Stomach (tissue), 4 donors: ENCODE results near the gene PLCH2.

Source experiments
- EP300 ChIP-seq: sonication (generic); formaldehyde crosslinking; IDR thresholded peaks from one replicate; pipeline ENCODE4 v1.6.1; 2017; ENCODE audit warnings: antibody characterized with exemption
- POLR2A ChIP-seq, 4 donors: fragments of 450-650 bp; IDR thresholded peaks; one replicate each; pipeline ENCODE4 v1.6.1; 2016; ENCODE audit warnings: antibody characterized with exemption in 4 of 4, control low read depth in 2 of 4, mild to moderate bottlenecking in 1 of 4, moderate library complexity in 1 of 4
- POLR2AphosphoS5 ChIP-seq, 3 donors: sonication (generic); formaldehyde crosslinking; IDR thresholded peaks; one replicate each; pipeline ENCODE4 v1.6.1; 2016; ENCODE audit warnings: antibody characterized with exemption in 3 of 3
- TF ChIP-seq, protein P1 (sequence below), 7 experiments: fragments of 450-650 bp in 4 of 7; fragments of 200-600 bp in 3 of 7; sonication (generic) in 3 of 7; IDR thresholded peaks; one replicate each; pipeline ENCODE4 v1.5.1; 2016 to 2019; ENCODE audit warnings: antibody characterized with exemption in 7 of 7, control low read depth in 2 of 7, mild to moderate bottlenecking in 1 of 7

DNA sequence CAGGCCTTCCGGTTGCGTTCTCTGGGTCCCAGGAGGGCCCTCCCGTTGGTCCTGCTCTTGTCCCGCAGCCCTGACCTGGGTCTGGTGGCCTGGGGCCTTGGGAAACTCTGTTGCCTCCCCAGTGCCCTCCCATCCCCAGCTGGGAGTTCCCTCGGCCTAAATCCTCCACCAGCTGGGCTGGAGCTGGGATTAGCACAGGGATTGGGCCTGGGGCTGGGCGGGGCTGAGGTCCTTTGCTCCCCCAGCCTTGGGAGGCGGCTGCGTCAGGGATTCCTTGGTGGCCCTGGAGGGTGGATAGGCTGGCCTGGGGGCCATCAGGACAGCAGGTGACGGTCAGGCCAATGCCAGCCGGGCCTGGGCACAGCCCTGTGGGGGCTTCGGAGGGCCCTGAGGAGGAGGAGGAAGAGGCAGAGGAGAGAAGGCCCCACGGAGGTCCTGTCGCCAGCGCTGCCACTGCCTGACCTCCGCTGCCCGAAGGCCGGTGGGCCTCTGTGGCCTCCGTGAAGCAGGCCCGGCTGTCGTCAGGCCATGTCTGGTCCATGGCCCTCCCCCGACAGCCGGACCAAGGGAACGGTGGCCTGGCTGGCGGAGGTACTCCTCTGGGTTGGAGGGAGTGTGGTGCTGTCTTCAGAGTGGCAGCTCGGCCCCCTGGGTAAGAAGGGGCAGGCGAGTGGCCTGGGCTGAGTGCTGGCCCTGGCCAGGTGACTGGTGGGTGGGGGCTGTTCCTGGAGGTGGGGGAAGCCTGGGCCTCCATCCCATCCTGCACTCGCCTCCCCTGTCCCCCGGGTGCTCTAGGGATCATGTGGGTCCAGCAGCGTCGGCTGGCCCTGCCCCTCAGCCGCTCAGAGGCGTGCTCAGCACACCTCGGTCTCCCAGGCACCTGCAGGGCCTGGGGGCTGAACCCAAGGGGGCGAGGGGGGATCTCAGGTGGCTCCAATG, at the start of gene PLCH2:
- TF ChIP-seq, protein P1, sequence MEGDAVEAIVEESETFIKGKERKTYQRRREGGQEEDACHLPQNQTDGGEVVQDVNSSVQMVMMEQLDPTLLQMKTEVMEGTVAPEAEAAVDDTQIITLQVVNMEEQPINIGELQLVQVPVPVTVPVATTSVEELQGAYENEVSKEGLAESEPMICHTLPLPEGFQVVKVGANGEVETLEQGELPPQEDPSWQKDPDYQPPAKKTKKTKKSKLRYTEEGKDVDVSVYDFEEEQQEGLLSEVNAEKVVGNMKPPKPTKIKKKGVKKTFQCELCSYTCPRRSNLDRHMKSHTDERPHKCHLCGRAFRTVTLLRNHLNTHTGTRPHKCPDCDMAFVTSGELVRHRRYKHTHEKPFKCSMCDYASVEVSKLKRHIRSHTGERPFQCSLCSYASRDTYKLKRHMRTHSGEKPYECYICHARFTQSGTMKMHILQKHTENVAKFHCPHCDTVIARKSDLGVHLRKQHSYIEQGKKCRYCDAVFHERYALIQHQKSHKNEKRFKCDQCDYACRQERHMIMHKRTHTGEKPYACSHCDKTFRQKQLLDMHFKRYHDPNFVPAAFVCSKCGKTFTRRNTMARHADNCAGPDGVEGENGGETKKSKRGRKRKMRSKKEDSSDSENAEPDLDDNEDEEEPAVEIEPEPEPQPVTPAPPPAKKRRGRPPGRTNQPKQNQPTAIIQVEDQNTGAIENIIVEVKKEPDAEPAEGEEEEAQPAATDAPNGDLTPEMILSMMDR (IDR thresholded peaks at IDR 0.05), result no peak
- TF ChIP-seq POLR2AphosphoS5 (IDR thresholded peaks at IDR 0.05), result no peak
- TF ChIP-seq POLR2A (IDR thresholded peaks at IDR 0.05), result no peak
- no peak for TF ChIP-seq EP300
